Measurements from ENCODE around the gene TMUB2.
A peak's percentile ranks its signal among the peaks of the same experiment; 100 is the strongest.
"Not testable (repeated sequence)": the region's sequence is repeated elsewhere in the genome, so short reads cannot be mapped to it uniquely, and the experiment has no call there.

Gene TMUB2

GRCh38 chr17:44186307-44187130 is at the start of gene TMUB2:
TSS of gene TMUB2 (plus strand) at chr17:44186972. CDS start at chr17:44187709, 737 bp downstream.
- DNase-seq (ENCODE audit: low read depth) = peak; percentile 99

GRCh38 chr17:44137891-44138709 is 48.7 kb upstream of the TMUB2 start:
- DNase-seq (ENCODE audit: low read depth) = peak; percentile 67

- not testable (repeated sequence) for DNase-seq (ENCODE audit: low read depth)
Observed at GRCh38 chr17:44143921-44144320, 42.9 kb upstream of the TMUB2 start.

- no peak for DNase-seq (ENCODE audit: low read depth)
Observed at GRCh38 chr17:44144966-44145739, 41.6 kb upstream of the TMUB2 start.

DNA sequence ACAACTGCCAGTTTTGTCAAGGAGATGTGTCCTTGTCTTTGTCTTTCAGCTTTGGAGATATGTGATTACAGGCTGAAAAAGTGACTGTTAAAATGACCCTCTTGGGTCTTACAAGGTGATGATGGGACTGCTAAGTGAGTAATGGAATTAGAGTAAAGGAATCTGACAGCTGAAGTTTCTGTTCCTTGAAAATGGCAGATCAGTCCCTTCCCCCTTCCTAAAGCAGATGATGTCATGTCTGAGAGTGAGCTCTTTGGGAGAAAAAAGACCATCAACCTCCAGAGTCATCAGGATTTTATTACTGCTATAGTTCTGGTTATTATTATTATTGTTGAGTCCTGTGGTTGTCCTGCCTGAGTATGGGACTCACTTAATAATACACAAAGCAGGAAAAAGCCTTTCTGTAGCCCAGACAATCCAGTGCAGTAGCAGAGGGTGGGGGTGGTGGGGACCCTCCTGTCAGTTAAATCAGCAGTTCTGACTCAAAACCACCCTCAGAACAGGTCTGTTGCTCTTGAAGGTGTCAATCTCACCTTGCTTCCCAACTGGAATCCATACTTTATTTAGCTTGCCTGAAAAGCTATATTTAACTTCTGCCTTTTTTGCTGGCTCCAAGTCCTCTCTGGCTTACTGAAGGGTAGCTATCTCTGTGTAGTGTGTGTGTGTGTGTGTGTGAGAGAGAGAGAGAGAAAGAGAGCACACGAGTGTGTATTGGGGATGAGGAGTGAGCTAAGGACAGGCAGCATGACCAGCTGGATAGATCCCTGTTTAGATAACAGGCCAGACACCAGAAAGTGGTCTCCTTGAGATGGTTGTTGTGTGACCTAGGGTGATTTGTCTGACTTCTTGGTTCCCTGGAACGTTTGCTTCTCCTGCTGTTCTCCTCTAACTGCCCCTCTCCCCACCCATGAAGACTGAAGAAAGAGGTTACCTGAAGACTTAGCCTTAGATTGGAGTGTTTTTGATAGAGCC is 40.1 kb upstream of the TMUB2 start:
- no peak for DNase-seq (ENCODE audit: low read depth)

GRCh38 chr17:44147812-44148211 is 39.0 kb upstream of the TMUB2 start:
- DNase-seq (ENCODE audit: low read depth) = no peak

DNA sequence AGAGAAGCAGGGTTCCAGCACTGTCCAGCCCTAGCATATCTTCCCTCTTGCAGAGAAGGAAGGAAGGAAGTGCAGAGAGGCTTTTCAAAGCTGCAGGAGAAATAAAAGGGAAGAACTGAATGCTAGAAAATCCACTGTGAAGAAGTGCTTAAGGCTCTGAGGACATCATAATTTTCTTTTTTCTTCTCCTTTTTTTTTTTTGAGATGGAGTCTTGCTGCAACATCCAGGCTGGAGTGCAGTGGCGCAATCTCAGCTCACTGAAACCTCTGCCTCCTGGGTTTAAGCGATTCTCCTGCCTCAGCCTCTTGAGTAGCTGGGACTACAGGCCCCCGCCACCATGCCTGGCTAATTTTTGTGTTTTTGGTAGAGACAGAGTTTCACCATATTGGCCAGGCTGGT is 37.7 kb upstream of the TMUB2 start:
- DNase-seq (ENCODE audit: low read depth) = not testable (repeated sequence)

GRCh38 chr17:44149750-44150329 is 36.9 kb upstream of the TMUB2 start:
- DNase-seq (ENCODE audit: low read depth) = no peak

GRCh38 chr17:44152875-44153274 is 33.9 kb upstream of the TMUB2 start:
- no peak for DNase-seq (ENCODE audit: low read depth)

GRCh38 chr17:44155488-44155887 is 31.3 kb upstream of the TMUB2 start:
- DNase-seq (ENCODE audit: low read depth) = no peak

GRCh38 chr17:44159519-44160210 is 27.1 kb upstream of the TMUB2 start:
- no peak for DNase-seq (ENCODE audit: low read depth)

DNA sequence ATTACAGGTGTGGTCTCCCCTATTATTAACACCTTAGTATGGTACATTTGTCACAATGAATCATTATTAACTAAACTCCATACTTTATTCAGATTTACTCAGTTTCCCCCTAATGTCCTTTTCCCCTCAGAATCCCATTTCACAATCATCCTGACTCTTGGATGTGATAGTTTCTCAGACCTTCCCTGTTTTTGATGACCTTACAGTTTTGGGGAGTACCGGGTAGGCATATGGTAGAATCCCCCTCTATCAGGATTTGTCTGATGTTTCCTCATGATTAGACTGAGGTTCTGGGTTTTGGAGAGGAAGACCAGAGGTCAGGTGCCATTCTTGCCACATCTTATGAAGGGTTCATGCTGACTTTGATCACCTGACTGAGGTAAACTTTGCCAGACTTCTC is 22.3 kb upstream of the TMUB2 start:
- no peak for DNase-seq (ENCODE audit: low read depth)

DNA sequence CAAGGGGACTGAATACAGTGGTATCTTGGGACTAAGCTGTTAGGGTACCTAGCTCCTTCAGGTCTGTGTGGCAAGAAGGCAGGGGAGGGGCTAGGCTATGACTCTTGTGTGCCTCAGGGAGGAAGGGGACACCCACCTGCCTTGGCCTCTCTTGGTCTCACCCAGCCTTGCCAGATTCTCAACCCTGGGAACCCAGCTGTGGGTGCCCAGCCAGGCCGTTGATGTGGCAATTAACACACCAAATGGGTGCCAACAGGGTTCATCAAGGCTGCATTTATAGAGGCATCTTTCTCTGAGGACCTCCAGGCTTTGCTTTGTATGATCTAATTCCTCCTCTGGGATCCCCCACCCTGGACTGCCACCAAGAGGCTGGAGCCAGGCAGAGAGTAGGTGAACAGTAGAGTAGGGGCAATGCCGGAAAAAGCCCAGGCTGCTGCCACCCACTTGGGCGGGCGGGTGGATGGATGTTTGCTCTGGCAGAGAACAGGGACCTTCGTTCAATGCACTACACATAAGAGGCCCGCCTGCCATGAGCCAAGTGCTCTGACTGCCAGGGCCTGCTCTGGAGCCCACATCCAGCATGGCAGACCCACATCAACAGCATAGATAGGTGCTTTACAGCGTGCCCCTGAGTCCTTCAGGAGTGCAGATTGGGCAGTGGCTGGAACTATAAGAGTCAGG is 19.5 kb upstream of the TMUB2 start:
- no peak for DNase-seq (ENCODE audit: low read depth)

GRCh38 chr17:44170135-44170498 is 16.7 kb upstream of the TMUB2 start:
- no peak for DNase-seq (ENCODE audit: low read depth)

DNA sequence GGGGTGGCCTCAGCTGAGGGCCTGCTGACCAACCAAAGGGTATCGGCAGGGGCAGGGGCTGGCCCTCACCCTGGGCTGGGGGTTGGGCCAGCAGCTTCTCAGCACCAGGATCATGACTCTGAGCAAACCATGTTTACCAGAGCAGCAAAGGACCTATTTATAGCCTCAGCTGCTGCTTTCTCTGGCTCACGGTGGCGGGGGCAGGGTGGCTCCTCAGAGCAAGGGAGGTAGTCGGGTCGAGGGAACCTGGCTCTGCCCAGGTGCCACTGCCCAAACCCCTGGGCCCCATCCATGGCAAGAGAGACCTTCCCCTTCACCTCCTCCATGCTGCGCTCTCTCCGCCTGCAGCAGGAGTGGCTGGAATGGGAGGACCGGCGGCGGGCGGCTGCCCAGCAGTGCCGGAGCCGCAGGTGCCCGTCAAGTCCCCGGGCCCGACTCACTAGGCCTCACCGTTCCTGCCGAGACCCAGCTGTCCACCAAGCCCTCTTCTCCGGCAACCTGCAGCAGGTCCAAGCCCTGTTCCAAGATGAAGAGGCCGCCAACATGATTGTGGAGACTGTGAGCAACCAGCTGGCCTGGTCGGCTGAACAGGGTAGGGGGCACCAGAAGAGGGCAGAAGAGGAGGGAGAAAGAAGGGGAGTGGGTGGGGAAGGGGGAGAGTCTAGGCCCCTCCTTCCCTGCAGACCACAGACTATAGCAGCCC is 16.1 kb upstream of the TMUB2 start, which contains the start of gene ASB16:
ASB16 (plus strand) TSS at position 206 of the 703 bp plus-strand sequence; CDS start at position 292, 86 bp downstream.
- no peak for DNase-seq (ENCODE audit: low read depth)

DNA sequence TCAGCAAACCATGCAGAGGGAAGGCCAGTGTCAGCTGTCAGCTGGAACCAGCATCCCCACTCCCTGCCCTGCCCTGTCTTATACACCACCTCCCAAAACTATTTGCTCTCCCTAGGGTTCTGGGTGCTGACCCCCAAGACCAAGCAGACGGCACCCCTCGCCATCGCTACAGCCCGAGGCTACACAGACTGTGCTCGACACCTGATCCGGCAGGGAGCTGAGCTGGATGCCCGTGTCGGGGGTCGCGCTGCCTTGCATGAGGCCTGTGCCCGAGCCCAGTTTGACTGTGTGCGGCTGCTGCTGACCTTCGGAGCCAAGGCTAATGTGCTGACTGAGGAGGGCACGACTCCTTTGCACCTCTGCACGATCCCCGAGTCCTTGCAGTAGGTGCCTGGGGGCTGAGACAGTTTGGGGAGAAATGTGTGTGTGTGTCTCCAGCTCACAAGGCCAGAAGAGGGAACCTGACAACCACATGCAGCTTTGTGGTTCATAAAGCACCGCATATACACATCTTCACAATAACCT is 14.8 kb upstream of the TMUB2 start:
- DNase-seq (ENCODE audit: low read depth) = no peak

DNA sequence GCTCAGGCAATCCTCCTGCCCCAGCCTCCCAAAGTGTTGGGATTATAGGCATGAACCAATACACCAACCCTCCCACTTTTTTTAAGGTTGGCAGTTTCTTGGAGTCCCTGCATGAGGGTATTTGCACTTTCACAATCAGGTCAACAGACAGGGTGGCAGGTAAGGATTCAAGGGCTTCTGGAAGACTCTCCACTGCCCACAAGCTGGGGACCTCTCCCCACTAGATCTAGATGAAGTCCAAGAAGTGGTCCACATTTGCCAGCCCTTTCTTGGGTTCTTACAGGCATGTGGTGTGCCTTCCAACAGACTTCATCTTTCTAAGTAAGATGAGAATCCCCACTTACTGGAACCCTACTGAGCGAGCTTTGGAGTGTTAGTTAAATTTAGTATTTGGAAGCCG is 12.3 kb upstream of the TMUB2 start:
- no peak for DNase-seq (ENCODE audit: low read depth)

DNA sequence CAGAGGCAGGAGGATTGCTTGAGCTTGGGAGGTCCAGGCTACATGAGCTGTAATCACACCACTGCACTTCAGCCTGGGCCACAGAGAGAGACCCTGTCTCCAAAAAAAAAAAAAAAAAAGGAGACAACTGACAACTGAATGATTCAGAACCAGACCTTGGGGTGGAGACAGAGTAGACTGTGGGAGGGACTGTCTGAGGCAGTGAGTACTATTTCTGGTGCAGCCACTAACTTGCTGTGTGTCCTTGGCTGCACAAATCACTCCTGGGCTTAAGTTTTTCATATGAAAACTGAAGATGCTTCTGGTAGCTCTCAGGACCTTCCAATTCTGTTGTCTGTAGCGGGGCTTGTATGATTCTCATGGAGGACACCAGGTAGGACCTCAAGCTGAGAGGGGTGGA is 10.5 kb upstream of the TMUB2 start:
- DNase-seq (ENCODE audit: low read depth) = no peak

All from activated T-helper 9 cell treated with anti-CD3 and anti-CD28 coated beads, Interleukin-2, amount 50 U/mL, for 16 hours (primary cell).